ENCODE results near the gene ZCCHC10. TPM values are rescaled to one million over a fixed set of nuclear protein-coding genes. Genes with fewer than 3 reads are reported as not detected.

ZCCHC10 gene
- total RNA-seq, 4 donors from 2014 or later: 19.1 to 37.4 (median 25.7) TPM

GRCh38 chr5:132971483-132972435, 54.6 kb downstream of the ZCCHC10 start:
- TF ChIP-seq POLR2AphosphoS5 (IDR thresholded peaks at IDR 0.05) (no peak), CTCF (IDR thresholded peaks at IDR 0.05) (no peak), EP300 (IDR thresholded peaks at IDR 0.05; ENCODE audit: low read depth) (no peak), POLR2A (IDR thresholded peaks at IDR 0.05) (no peak)
- no peak overlapping the region for H3K4me3 ChIP-seq
- no peak overlapping the region for H3K27ac ChIP-seq
- no peaks in the 10 kb centered on the region for H3K9me3 ChIP-seq
- no peaks in the 10 kb centered on the region for H3K27me3 ChIP-seq
- WGBS, 2 donors (ENCODE audit: low coverage in 1 of 2): 81 to 82% methylated on average over 9 to 16 of the region's 16 CpGs
- in situ Hi-C loops (cut with MboI; ENCODE audit: low pct_ligation_motif_present in 1 of 4, low pct_unique_long_range_greater_than_20kb in 1 of 4, low sequenced_read_pairs in 3 of 4) (no loop called here), intact Hi-C loops (cut with DNase I; ENCODE audit: low total_unique reads) (no loop called here)
- H3K36me3 ChIP-seq: no peaks in the 10 kb centered on the region
- H3K4me1 ChIP-seq: no peaks in the 10 kb centered on the region
- no peak for DNase-seq

DNA sequence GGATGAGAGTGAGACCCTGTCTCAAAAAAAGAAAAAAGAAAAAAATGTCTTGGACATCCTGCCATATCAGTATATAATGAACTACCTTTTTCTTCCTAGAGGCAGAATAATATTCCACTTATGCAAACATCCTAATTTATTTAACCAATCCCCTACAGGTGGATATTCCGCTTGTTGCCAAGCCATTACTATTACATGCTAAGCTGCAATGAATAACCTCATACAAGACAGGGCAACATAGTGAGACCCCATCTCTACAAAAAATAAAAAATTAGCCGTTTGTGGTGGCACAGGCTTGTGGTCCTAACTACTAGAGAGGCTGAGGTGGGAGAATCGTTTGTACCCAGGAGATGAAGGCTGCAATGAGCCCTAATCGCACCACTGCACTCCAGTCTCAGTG, 61.2 kb downstream of the ZCCHC10 start:
- Histone ChIP-seq H3K36me3 (no peaks in the 10 kb centered on the region), H3K9me3 (no peaks in the 10 kb centered on the region), H3K27ac (no peak overlapping the region), H3K27me3 (no peaks in the 10 kb centered on the region), H3K4me1 (peaks cover 4 to 26% (median 22%) of the 10 kb centered on the region in 4 donors), H3K4me3 (no peak overlapping the region)
- in situ Hi-C loops (cut with MboI; ENCODE audit: low pct_ligation_motif_present in 1 of 4, low pct_unique_long_range_greater_than_20kb in 1 of 4, low sequenced_read_pairs in 3 of 4) (no loop called here), intact Hi-C loops (cut with DNase I; ENCODE audit: low total_unique reads) (no loop called here)
- no peak for DNase-seq
- no peak for TF ChIP-seq EP300 (IDR thresholded peaks at IDR 0.05; ENCODE audit: low read depth)
- TF ChIP-seq CTCF (IDR thresholded peaks at IDR 0.05): no peak
- no peak for TF ChIP-seq POLR2A (IDR thresholded peaks at IDR 0.05)
- no peak for TF ChIP-seq POLR2AphosphoS5 (IDR thresholded peaks at IDR 0.05)
- 95 to 97% methylated on average over 4 of the region's 4 CpGs for WGBS, 2 donors (ENCODE audit: low coverage in 1 of 2)

DNA sequence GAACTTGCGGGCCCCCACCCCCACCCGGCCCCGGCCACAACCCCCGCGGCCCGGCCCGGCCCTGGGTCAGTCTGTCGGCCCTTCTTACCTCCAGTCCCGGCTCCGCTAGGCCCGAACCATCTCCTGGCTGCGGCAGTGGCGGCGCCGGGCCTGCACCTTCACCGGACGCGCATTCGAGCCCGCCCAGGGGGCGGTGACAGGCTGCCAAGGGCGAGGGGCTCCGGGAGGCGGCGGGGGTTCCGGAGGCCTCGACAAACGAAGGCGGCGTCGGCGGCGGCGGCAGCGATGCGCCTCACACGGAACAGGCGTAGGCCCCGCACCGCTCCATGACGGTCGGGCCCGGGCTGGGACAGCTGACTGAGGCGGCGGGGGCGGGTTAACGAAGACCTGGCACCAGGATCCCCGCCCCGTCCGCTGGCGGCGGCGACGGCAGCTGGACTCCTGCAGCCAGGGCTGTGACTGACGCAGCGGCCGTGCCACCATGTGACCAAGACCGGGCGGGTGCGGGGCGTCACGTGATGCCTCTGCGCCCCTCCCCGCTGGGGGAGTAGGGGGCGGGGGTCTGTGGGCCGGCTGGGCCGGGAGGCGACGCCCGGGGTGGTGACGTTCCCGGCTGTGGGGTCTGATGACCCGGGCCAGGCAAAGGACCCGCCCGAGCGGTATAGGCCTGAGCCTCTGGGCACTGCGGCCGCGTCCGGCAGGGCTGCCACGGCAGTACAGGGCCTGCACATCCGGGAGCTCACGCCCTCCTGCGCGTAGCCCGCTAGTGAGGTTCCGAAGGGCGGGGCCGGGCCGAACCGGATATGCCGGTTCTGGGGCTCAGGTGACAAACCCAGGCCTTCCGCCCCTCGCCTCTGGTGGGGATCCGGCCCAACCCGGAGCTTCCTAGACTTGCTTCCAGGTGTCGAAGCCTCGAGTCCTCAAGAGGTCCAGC, 62.9 kb downstream of the ZCCHC10 start, which contains the start of gene AFF4:
AFF4 (minus strand) TSS at position 464 of the 934 bp plus-strand sequence. CDS start 26,445 bp downstream, outside the sequence.
- Histone ChIP-seq H3K36me3 (no peaks in the 10 kb centered on the region), H3K27ac (peak within 1 kb of the TSS; percentile 98 to 100 (median 98)), H3K4me3 (peak within 1 kb of the TSS; percentile 72 to 90 (median 82)), H3K9me3 (no peaks in the 10 kb centered on the region), H3K4me1 (peaks cover 4 to 35% (median 25%) of the 10 kb centered on the region in 4 donors), H3K27me3 (no peaks in the 10 kb centered on the region)
- peak; percentile 97 for DNase-seq
- WGBS, 2 donors (ENCODE audit: low coverage in 1 of 2): 0 to 4% methylated on average over 1 to 21 of the region's 98 CpGs
- TF ChIP-seq CTCF (IDR thresholded peaks at IDR 0.05) (peak in 1 of 5 experiments; percentile 29), POLR2AphosphoS5 (IDR thresholded peaks at IDR 0.05) (peak; percentile 99), EP300 (IDR thresholded peaks at IDR 0.05; ENCODE audit: low read depth) (peak; percentile 33), POLR2A (IDR thresholded peaks at IDR 0.05) (peak; percentile 99)
- in situ Hi-C loops (cut with MboI; ENCODE audit: low pct_ligation_motif_present in 1 of 4, low pct_unique_long_range_greater_than_20kb in 1 of 4, low sequenced_read_pairs in 3 of 4) (no loop called here), intact Hi-C loops (cut with DNase I; ENCODE audit: low total_unique reads) (loop anchor here (2.0 to 5.0 kb wide), 2 partner anchors 89 to 751 kb away; partner anchors contain the start of gene HSPA4)

All from transverse colon (tissue), 4 donors.